ENCODE data around the gene DIP2C.
A peak's percentile ranks its signal among the peaks of the same experiment; 100 is the strongest.
"Not testable (repeated sequence)": the region's sequence is repeated elsewhere in the genome, so short reads cannot be mapped to it uniquely, and the experiment has no call there.

The DIP2C gene

GRCh38 chr10:593421-593820, 96.0 kb downstream of the DIP2C start:
- no peak for DNase-seq

- no peak for DNase-seq
Observed at GRCh38 chr10:593016-593415, 96.5 kb downstream of the DIP2C start.

DNA sequence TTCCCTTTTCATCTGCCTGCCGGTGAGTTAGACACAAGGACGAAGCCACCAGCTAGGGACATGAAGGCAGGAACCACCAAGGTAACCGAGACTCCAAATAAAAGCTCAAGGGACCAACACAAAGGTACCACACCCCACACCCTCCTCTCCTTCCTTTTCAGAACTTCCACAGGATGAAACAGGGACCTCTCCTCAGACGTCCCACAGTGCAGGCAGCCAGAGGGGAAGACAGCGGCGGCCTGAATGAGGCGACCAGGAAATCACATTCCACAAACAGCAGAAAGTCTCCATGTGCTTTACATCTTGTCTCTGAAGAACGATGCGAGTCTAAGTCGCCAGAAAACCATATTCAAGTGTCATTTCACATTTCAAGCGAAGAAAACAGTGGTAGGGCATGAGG, 97.8 kb downstream of the DIP2C start:
- DNase-seq, result no peak

DNA sequence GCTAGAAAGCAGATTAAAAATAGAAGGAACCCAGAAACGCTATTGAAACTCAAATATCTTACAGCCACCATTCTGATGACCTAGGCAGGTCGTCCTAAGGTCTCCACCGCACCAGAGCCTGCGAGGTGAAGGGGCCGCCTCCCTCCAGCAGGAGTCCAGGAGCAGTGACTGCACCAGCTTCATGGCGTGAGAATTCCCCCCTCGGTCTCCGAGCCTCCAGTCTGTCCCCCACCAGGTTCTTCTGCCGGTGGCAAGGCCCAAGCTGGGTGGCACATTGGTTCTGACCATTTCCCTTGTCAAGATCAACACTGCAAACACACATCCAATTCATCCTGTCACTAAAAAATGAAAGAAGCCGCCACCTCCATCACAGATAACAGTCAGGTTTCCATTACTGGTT, 98.7 kb downstream of the DIP2C start:
- DNase-seq, result no peak

DNA sequence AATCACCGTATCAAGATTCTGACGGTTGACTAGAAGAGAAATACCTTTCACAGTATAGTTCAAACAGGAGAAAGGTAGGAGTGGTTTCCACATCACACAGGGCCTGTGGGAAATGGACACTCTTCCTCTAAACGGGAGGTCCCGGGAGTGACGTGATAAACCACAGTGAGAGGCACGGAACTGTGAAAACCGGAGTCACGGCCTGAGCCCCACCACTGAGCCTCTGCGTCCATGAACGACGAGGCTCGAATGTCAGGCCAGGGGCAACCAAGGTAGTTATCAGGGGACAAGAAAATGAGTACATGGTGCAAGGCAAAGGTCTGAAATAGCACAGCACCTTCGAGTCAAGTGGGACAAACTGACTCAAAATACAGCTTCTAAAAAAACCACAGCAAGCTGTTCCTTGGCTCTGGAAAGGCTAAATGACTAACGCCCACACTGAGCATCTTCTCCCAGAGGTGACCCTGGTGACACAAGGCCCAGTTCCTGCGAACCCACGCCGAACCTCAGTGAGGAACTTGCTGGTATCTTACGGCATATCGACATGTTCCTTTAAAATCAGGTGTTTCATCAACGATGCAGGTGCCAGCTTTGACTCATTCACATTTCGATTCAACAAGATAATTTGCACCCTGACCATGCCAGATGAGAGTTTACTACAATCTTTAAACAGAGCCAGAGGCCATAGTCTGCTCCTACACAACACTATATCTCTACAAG, 99.3 kb downstream of the DIP2C start:
- no peak for DNase-seq

GRCh38 chr10:588246-589165, 101.0 kb downstream of the DIP2C start:
- peak; percentile 3 for DNase-seq

DNA sequence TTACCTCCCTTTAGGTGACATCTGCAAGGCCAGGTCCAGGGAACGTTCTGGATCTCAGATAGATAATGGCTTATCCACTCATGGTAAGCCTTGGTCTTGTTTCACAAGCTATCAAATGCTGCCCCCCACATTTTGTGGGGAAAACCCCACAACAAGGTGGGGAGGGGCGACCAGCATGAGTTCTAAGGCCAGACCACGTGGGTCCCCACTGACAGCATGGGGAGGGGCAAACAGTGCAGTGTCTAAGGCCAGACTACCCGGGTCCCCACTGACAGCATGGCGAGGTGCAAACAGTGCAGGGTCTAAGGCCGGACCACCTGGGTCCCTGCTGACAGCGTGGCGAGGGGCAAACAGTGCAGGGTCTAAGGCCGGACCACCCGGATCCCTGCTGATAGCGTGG, 102.8 kb downstream of the DIP2C start:
- DNase-seq, result no peak

DNA sequence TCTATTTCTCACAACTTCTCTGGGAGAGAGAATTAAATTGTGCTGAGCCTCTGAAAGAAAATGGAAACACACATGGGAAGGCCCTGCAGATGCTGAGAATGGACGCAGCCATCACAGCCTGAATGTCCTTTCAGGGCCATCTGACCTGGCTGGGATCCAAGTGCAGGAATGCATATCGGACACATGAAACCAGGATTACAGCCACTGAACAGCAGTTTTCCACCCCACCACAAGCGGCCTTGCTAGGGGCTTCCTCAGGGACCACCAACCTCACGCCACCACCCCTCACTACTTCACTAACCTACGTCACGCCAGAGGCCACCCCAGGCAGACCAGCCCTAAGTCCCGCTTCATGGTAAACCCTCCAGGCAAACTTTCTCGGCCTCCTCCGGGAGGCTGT, 103.3 kb downstream of the DIP2C start:
- no peak for DNase-seq

DNA sequence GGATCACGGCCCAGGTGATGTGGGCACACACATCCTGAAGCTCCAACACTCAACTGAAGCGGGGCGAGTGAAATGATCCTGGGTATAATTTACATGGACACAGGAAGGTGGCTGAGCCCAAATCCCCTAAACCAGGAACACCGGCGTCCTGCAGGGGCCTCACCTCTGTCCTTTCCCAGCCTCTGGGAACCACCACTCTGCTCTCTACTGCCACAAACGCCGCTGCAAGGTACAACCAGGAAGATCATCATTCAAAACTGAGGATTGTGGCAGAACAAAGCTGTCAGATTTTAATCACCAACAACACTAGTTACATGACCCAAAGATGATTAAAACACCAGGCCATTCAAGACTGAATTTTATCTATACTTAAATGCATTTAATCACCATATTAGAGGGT, 104.0 kb downstream of the DIP2C start:
- DNase-seq, result no peak

DNA sequence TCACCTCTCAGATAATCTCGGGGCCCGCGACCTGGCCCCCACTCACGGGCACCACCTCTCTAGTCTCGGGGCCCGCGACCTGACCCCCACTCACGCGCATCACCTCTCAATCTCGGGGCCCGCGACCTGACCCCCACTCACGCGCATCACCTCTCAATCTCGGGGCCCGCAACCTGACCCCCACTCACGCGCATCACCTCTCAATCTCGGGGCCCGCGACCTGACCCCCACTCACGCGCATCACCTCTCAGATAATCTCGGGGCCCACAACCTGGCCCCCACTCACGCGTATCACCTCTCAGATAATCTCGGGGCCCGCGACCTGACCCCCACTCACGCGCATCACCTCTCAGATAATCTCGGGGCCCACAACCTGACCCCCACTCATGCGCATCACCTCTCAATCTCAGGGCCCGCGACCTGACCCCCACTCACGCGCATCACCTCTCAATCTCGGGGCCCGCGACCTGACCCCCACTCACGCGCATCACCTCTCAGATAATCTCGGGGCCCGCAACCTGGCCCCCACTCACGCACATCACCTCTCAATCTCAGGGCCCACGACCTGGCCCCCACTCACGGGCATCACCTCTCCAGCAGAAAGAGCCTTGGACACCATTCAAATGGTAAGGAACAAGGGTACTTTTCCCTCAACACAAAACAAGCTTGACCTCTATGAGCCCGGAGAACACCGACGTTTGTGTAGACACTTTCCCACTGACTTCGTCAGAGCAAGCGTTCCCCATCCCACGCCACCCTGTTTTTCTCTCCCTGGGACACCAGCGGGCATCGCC, 104.8 kb downstream of the DIP2C start:
- DNase-seq, result not testable (repeated sequence)

GRCh38 chr10:583433-583832, 106.0 kb downstream of the DIP2C start:
- no peak for DNase-seq

DNA sequence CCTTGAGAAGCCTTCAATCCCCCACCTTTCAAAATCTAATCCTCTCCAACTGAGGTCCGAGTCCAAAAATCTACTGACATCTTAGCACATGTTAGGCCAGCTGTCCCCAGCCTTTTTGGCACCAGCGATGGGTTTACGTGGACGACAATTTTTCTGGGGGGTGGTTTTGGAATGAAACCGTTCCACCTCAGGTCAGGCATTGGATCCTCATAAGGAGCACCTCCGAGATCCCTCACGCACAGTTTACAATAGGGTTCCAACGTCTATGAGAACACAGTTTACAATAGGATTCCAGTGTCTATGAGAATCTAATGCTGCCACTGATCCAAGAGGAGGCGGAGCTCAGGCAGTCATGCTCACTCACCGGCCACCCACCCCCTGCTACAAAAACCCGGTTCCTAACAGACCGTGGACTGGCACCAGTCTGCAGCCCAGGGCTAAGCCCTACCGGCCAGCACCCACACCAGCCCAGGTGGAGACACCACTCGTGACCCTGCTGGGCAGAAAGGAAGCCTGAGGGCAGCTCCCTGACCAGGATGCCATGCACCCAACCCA, 107.6 kb downstream of the DIP2C start:
- DNase-seq, result no peak

- no peak for DNase-seq
Observed at GRCh38 chr10:580778-581177, 108.7 kb downstream of the DIP2C start.

- DNase-seq, result no peak
Observed at GRCh38 chr10:576130-576465, 113.4 kb downstream of the DIP2C start.

- DNase-seq, result no peak
Observed at GRCh38 chr10:575402-576129, 113.9 kb downstream of the DIP2C start.

DNA sequence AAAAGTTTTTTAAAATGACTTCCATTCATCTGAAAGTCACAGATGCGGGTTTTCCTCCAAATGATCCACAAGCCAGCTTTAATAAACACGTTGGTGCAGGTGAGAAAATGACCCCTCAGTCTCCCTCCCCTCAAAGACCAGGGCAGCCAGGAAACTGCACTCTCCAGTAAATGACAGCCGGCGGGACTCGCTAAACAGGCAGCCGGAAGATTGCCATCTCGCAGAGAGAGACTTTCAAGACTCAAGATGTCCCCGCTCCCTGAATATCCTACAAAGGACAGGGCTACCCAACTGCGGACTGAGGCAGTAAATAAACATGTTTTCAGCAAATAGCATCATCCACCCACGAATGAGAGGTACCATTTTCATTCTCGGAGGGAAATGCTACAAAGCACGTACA, 116.8 kb downstream of the DIP2C start:
- DNase-seq, result no peak

- DNase-seq, result no peak
Observed at GRCh38 chr10:571688-572451, 117.6 kb downstream of the DIP2C start.

DNA sequence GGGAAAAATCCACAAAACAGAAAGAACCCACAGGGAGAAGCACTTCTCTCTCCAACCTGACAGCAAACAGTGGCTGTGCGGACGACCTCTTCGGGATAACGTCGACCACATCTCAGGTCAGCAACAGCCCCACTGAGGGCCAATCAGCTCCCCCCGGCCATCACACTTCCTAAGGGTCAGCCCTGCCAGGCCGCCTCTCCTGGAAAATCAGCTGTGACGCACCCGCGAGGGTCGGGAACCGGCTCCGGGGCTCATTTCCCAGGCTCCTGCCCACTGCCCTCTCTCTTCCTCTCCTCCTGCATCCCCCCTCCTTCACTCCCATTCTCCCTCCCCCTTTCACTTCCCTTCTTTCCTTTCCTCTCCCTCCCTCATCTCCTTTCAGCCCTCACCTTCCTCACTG, 118.3 kb downstream of the DIP2C start:
- no peak for DNase-seq

DNA sequence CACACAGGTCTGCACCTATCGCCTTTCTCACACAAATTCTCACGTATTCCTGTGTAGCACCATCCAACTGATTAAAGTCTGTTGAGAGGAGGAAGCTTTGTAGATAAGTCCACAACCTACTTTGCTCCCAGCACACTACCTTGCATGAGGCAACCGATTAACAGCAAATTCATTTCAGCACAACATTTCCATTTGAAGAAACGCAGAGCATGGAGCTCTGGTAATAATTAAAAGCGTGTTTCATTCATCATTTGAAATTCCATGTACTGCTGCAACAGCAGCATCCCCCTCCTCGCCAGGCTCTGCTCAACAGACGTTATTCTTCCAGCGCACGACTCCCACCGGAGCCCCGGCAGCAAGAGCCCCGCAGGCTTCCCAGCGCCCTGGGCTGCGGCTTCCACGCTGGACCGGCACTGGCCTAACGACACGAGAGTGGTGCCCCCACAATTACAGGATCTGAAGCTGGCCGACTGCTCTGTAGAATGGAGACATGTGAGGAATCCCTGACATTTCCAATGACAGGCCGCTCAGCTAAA, 118.8 kb downstream of the DIP2C start:
- no peak for DNase-seq

DNA sequence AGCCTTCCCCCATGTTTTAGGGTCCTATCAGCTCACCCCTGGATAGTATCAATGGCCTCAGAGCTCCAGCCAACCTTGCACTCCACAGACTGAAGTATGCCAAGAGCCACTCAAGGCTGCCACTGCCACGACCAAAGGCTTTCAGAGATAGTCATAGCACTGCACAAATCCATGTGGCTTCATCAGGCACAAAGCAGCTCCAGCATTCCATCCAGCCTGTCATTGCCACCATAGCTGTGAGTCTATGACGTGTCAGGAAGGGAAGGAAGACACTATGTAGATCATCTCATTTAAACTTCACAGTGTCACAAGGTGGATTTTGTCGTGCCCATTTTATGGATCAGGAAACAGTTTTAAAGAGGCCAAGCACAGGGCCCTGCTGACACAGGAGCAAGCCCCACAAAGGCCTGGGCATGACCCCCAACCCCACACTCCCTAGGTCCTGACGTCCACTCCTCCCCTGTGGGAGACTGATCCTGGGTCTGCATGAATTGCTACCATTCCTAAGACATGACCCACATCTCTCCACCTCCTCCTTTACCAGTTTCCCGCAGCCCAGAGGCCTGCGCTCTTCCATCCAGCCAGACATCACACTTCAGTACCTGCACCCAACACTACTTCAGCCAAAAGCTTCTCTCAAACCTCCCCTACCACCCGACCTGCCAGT, 119.4 kb downstream of the DIP2C start:
- DNase-seq, result no peak

DNA sequence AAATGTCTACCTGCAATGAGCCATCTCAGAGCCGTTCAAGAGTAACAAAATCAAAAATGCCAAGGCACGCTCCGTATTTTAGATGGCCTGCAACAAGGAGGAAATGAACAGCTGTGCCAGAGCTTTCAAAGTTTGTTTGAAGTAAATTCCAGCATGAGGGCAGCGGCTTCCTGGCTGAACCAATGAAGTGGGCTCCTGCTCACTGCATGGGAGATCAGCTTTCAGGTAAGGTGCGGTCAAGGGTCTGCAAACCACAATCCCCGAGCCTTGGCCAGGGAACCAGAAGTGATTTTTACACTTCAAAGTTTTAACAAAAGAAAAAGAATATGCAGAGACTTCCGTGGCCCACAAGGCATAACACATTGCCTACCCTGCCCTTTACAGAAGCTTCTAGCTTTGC, 120.6 kb downstream of the DIP2C start:
- DNase-seq, result no peak
